ELR (cell line): ENCODE results near the gene STK25.

Experiments
- DNase-seq: peaks from one replicate; pipeline ENCODE4 v3.0.0-alpha.2; 2015; ENCODE audit warnings: low read depth

STK25 gene

DNA sequence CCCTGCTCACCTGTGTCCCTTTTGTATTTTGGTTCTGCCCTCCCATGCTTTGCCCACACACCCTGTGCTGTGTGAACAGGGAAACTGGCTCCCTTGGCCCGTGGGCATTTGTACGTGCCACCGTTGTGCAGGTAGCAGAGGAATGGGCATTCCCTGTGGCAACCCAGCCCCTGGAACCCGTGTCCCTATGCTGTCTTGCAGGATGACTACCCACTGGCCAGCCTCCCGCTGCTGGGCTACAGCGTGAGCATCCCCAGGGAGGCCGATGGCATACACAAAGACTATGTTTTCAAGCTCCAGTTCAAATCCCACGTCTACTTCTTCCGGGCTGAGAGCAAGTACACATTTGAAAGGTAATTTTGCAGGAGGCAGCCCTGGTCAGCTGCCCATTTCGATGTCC lies 15.3 kb downstream of the STK25 start:
- no peak for DNase-seq

DNA sequence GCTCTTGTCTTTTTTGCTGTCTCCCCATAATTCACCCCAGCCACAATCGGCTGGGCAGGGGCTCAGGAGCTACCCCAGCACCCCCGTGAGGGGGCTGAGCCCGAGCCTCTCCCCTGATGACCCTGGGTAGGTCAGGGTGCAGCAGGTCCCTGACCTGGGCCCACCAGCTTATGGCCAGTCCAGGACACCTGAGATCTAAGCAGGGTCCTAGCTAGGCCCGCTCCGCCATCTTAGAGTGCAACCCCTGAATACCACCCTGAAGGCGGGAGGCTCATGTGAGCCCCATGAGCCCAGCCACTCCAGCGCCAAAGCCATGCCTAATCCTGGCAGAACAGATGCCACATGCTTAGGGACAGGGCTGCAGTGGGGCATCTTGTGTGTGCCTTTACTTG lies 16.2 kb downstream of the STK25 start:
- DNase-seq = no peak

DNA sequence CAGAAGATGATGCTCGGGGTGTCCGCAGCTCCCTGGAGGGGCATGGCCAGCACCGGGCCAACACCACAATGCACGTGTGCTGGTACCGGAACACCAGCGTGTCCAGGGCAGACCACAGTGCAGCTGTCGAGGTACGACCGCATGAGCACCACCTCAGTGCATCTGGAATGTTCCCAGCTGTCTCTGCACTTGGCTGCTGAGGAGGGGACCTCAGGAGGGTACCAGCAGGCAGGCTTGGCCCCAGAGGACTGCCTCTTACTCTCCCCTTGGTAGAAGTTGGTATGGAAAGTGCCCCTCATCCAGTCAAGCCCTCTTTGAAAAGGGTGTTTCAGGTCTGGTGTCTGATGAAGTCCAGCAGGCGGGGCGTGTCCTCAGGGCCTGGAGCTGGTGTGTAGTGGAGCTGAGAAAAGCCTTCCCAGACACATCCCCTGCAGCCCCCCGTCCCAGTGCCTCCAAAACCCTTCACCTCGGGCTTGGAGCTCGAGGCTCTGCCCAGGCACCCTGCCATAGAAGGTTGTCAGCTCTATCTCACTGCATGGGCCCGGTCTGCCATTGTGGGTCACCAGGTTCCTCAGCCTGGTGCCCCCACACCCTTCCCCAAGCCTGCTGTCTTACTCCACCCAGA lies 16.7 kb downstream of the STK25 start:
- DNase-seq = no peak

DNA sequence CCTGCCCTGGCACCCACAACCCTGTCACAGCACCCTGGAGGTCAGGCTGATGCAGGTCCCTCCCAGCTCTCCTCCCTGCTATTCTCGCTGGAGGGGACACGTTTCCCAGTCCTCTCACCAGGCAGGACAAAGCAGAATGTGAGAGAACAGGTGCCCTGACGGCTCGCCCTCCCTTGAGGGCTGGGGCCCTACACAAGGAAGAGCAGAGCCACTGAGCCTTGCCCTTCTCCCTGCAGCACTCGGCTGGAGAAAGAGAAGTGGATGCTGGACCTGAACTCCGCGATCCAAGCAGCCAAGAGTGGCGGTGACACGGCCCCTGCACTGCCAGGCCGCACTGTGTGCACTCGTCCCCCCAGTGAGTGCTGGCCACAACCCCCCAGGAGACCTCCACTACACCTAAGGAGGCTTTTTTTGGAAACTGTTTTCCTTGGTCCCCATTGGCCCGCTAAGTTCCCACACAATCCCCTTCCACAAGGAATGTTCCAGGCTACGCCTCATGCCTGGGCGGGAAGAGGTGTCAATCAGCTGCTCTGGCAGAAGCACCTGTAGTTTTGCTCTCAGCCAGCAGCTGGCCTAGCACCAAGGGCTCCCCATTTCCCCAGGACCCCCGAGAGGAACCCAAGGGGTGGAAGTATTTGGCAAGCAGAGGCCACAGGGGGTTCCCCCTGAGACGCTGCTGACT lies 17.4 kb downstream of the STK25 start:
- DNase-seq = no peak

DNA sequence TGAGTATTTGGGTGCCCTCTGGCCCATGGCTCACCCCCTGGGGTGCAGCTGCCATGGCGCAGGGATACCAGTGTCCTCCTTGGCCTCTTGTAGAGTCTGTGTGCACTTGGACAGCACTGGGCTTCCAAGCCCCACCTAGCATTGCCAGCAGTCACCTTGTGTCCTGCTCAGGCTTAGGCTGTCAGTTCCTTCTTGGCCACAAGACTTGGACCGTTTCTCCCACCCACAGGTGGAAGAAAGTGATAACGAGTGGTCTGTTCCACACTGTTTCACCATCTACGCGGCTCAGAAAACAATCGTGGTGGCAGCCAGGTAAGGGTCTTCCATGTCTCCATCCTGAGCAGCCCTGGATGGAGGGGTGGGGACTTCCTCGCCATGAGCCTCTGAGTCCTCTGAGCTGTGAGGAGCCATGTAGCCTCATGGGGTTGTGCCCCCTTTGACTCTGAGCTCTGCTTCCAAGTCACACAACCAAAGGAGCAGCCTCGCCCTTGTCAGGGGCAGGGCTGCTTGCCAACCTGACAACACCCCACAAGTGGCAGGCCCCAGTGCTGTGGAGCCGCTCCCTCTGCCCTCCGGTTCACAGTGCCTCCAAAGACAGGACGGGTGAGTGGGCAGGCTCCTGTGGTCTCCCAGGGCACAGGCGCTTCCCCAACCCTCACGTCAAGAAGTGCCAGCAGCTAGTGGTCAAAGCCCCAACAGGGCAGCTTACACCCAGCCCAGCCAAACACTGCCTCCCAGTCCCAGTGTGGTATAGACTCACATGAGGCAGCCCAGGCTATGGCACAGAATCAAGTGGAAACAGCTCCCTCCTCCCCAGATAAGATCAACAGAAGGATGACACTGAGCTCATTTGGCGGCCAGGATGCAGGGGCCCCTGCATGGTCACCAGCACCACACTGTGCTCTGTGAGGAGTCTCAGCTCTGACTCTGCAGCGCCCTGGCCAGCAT lies 18.4 kb downstream of the STK25 start:
- peak; percentile 28 for DNase-seq

DNA sequence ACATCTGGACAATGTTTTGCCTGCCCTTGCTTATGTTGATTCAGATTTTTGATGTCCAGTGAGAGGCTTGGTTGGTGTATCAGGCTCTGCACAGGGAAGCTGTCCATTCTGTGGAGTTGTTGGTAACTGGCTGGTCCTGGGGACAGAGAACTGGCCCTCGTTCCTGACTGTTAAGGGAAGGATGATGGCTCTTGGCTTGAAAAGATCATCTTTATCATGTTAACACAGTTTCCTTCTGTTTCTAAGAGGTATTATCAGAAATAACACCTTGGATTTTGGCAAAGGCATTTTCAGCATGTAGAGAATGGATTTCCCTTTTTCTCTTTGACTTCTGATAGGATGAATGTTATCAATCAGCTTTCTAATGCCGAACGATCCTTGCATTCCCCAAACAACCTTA lies 19.3 kb downstream of the STK25 start:
- DNase-seq = no peak

DNA sequence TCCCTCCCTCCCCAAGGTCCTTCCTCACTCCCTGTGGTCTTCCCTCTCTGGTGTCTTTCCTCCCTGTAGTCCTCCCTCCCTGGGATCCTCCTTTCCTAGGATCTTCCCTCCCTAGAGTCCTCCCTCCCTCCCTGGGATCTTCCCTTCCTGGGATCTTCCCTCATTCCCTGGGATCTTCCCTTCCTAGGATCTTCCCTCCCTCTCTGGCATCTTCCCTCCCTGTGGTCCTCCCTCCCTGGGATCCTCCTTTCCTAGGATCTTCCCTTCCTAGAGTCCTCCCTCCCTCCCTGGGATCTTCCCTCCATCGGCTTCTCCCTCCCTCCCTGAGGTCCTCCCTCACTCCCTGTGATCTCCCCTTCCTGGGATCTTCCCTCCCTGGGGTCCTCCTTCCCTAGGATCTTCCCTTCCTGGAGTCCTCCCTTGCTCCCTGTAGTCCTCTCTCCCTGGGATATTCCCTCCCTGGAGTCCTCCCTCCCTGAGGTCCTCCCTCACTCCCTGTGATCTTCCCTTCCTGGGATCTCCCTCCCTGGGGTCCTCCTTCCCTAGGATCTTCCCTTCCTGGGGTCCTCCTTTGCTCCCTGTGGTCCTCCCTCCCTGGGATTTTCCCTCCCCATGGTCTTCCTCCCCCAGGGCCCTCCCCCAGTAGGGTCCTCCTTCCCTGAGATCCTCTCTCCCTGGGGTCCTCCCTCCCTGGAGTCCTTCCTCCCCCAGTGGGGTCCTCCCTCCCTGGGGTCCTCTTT lies 23.0 kb downstream of the STK25 start:
- DNase-seq = no peak

DNA sequence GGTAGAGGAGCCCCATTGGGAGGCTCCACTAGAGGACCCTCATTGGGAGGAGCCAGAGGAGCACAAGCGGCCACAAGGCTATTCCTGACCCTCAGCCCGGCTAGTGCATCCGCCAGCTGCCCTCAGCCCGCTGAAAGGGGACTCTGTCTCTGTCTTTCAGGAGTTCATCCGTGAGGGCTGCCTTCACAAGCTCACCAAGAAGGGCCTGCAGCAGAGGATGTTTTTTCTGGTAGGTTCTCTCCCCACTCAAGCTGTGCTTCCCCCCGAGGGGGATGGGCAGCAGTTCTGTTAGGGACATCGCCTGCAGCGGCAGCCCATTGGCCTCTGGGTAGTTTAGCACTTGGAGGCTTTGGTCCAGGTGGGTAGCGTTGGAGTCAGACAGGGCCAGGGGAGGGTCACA lies 25.1 kb downstream of the STK25 start:
- DNase-seq = no peak

DNA sequence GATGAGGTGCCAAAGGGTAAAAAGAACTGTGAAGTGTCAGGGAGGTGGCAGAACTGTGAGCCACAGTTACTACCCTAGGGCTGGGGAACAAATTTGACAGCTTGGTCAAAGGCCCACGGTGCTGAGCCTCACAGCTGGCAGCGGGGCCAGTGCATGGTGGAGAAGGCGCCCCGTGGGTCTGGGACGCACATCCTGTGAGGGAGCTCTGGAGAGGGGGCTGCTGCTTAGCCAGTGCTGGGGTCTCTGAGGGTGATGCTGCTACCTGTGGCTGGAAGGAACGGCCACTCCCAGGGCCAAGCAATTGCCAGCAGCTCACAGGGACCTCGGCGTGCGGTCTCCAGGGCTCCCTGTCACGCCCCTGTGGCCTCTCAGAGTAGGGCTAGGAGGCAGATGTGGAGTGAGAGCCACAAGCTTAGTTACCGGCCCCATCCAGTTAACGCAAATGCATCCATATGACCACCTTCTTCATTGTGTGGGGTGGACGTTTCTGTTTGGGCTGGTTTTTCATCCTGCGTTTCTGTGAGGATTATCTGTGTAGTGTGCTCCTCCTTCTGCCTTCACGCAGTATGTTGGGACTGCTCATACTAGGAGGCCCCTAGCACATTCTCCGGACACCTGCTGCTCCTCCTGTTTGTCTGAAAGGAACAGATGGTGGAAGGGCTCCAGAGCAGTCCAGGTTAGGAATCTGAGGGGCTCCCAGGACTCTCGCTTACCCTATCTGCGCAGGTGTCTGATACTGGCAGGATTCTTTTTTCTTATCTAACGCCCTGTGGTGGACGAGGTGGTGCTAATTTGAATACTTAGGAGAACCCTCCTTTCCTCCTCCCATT lies 26.0 kb downstream of the STK25 start:
- DNase-seq = no peak

DNA sequence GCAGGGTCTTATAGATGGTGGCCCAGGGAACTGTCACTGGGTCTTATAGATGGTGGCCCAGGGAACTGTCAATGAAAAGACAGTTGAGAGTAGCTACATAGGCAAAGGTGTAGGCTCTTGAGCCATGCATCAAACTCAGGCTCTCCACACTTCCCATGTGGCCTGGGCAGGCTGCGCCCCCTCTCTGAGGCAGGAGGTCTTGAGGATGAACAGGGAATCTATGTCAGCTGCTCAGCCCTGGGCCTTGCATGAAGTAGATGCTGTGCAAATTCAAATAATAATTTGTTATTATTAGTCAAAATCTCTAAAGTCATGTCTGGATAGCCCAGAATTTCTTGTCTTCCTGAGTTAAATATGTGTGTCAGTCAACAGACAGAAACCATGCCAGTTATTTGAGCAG lies 26.7 kb downstream of the STK25 start:
- no peak for DNase-seq

DNA sequence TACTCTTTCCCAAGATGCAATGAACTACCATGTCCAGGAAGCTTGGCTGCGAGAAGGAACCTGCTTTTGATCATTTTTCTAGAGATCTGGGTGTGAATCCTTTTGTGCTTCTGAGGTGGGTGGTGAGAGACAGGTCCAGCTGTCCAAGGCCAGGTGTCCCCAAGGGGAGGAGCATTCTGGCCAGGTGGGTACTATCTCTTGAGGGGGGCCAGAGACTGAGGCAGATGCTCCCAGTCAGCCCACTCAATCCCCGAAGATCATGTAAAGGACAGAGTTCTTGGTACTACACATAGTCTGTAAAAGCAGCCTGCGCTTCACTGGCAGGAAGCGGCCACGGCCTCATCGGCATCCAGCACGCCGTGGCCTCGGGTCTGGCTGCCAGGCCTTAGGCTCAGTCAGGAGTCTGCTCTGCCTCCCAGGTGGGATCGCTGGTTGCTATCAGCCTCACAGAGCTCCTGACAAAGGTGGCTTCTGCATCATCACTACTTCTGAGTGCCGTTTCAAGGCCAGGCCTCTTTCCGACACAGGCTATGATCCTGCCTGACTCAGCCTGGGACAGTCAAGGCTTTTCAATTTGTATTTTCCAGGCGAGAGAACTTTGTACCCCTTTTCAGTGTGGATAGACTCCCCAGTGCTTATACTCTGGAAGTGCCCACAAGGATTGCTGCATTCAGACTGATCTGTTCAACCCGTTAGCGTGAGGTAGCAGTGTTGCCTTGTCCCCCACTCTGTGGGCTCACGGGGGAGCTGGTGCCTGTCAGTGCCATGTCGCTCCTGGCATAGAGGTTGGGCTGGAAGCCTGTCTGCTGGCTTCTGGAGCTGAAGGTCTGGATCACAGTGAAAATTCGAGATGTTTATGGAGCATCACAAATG lies 29.1 kb downstream of the STK25 start:
- no peak for DNase-seq

DNA sequence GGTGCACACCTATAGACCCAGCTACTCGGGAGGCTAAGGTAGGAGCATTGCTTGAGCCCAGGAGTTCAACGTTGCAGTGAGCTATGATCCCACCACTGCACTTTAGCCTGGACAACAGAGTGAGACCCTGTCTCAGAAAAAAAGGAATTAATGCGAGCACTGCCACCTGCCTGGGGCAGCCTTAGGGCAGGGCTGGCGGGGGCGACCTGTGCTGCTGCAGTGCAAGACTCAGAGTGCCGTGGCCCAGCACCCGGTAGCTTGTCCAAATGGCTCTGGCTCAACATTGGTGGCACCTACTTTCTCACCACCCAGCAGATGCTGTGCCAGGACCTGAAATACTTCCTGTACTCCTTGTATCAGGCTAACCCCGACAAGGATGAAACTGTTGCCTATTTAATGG lies 30.2 kb downstream of the STK25 start:
- no peak for DNase-seq

DNA sequence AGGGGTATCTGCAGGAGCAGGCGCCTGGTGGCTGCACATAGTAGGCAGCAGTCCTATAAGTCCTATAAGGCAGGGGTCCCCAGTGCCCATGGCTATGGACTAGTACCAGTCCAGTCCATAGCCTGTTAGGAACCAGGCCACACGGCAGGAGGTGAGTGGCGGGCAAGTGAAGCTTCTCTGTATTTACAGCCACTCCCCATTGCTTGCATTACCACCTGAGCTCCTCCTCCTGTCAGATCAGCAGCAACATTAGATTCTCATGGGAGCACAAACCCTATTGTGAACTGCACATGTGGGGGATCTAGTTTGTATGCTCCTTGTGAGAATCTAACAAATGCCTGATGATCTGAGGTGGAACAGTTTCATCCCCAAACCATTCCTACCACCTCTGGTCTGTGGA lies 33.1 kb downstream of the STK25 start:
- no peak for DNase-seq

DNA sequence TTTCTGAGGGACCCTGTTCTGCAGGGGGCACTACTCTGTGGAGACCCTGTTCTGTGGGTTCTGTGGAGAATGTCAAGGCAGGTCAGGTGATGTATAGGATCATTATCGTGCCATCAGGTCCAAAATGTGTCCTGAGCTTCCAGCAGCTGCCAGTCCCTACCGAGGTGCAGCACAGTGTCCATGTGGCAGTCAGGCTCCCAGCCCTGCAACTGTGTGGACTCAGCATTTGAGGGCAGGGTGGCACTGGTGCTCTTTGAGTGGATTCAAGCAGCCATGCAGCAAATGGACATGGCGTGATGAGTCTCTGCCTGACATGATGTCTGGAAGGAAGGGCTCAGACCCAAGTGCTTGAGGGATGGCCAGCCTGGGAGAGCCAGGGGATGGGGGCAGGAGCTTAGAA lies 35.0 kb downstream of the STK25 start:
- no peak for DNase-seq

DNA sequence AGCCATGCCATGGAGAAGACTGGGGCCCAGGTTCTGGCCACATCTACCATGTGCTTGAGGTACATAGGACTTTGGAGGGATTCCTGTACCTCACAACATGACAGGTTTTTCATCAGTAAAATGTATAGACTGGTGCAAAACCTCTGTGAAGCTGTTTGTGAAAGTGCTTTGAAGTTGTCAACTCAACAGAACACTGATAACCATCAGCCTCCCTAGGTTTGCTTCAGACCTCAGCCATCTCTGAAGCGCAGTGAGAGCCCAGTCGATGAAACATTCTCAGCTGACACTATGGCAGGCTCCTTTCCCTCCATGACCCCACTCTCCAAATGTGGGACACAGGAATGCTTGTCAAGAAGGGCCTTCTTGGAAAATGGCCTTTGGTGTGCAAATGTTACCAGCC lies 38.6 kb downstream of the STK25 start:
- DNase-seq = no peak

DNA sequence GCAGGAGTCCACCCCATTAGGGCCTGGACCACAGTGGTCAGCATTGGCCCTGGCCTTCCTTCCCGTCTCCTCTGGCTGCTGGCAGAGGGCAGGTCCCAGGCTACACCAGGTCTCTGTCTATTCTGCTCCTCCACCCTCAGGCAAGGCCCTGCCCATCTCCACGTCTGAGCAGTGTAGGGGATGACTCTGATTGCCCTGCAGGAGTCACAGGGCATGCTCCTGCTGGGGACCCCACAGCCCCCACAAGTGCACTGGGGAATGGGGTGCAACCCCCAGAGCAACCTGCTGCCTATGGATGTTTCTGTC lies 40.0 kb downstream of the STK25 start:
- no peak for DNase-seq

DNA sequence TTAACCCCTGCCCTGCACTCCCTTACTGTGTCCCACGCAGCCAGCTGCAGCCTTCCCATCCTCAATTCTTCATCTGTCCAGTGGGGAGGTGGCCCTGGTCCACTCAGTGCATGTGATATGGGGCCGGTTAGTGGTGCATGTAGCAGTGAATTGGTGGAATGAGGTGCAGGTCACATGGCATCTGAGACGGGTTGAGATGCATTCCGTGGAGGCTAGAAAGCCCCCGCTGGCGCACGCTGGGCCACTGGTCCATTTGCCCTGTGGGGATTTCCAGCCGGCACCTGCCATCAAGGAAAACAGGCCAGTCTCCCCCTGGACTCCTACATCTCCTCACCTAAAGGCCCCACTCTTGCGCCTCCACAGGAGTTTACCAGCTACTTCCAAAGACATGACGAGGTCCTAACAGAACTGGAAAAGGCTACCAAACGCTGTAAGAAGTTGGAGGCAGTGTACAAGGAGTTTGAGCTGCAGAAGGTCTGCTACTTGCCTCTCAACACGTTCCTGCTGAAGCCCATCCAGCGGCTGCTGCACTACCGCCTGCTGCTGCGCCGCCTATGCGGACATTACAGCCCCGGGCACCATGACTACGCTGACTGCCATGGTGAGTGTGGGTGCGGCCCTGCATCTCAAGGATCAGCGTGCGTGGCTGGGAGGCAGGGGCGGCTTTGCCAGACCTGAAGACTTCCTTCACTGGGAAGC lies 40.5 kb downstream of the STK25 start:
- no peak for DNase-seq

DNA sequence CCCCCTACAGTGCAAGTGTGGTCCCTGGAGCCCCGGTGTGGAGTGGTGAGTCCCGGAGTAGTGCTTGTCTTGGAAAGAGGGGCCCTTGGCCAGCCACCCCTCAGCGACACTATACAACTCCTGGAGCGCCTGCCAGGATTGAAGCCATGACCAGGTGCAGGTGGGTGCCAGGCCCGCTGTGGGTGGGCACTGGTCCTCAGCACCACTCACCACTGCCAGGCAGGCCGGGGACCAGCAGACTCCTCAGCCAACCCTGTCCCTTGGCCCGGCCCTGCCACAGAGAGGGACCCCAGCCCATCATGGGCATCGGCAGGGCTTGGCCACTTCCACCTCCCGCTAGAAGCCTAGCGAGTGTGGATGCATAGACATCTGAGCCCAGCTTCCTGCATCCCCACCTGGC lies 42.2 kb downstream of the STK25 start:
- no peak for DNase-seq

DNA sequence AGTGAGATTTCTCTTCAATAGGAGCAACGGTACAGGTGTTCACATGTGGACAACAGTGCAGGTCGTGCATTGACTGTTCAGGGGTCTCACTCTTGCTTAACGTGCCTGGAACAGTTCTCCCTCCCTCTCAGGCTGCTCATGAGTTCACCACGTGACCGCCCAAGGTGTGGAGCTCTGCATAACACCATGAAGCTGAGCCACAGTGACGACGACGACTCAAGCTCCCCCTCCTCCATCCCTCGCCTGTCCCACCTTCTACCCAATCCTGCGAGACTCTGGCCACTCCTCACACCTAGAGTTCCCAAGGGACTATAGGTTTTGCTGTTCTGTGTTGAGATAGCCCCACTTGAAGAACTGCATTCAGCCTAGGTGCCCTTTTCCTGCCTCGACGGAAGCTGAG lies 42.8 kb downstream of the STK25 start:
- no peak for DNase-seq
